Psoas muscle (tissue), 8 donors: ENCODE measurements around the gene ZFTA. TPM values are rescaled to one million over a fixed set of nuclear protein-coding genes. Genes with fewer than 3 reads are reported as not detected.
"Not testable (repeated sequence)": the region's sequence is repeated elsewhere in the genome, so short reads cannot be mapped to it uniquely, and the experiment has no call there.

ENCODE experiments used
- ATAC-seq, 4 donors: fragments of 200-7000 bp; cut with Tn5 transposase; one replicate each; pipeline ENCODE4 v1.9.1; 2020; ENCODE audit warnings: moderate library complexity in 3 of 4, mild to moderate bottlenecking in 2 of 4
- DNase-seq, 2 donors: peaks; one replicate each; pipeline ENCODE4 v3.0.0-alpha.2; 2020
- H3K27ac ChIP-seq: fragments of 200-600 bp; one replicate; pipeline ENCODE4 v1.8.0; 2022
- H3K27me3 ChIP-seq, 3 donors: fragments of 200-600 bp in 1 of 3; one replicate each; pipeline versions ENCODE4 v1.6.1 to v1.8.0; 2013 to 2022; ENCODE audit warnings: low read length in 2 of 3, mild to moderate bottlenecking in 2 of 3, moderate library complexity in 1 of 3; ENCODE audit not compliant: insufficient read depth in 3 of 3
- H3K36me3 ChIP-seq, 2 donors: fragments of 200-600 bp in 1 of 2; one replicate each; pipeline versions ENCODE4 v1.6.1 to v1.8.0; 2013 to 2022; ENCODE audit warnings: low read depth in 1 of 2, mild to moderate bottlenecking in 1 of 2, moderate library complexity in 1 of 2; ENCODE audit not compliant: insufficient read depth in 1 of 2
- H3K4me1 ChIP-seq: fragments of 200-600 bp; one replicate; pipeline ENCODE4 v1.8.0; 2022
- H3K4me3 ChIP-seq: fragments of 200-600 bp; one replicate; pipeline ENCODE4 v1.8.0; 2022; ENCODE audit warnings: mild to moderate bottlenecking
- H3K9me3 ChIP-seq: fragments of 200-600 bp; one replicate; pipeline ENCODE4 v1.8.0; 2022
- WGBS, 3 donors: extraction: QIAGEN DNeasy Blood & Tissue Kit; methylation state at CpG; one replicate each; pipeline versions ENCODE4 v1.1.6 to v1.1.7; 2013; 5-methylcytosine and 5-hydroxymethylcytosine counted together
- intact Hi-C, 2 donors: fragments of 100-400 bp; cut with DNase I; formaldehyde crosslinking; loops; one replicate each; pipeline versions ENCODE4 v1.11.0 to v1.14.2; 2022
- polyA plus RNA-seq, 3 donors: library from polyadenylated mRNA; stranded (reverse); fragments of 200-250 nt; gene quantifications; one replicate each; pipeline ENCODE4 v1.2.3, GENCODE V29; 2013
- total RNA-seq, 4 donors: library from RNA; stranded (reverse); fragmentation: NEBNext Ultra II Directional in 2 of 4; extraction: Animal tissue kit (Norgen Biotek cat#: 25700) in 2 of 4; gene quantifications; one replicate each; pipeline versions ENCODE4 v1.2.1 to v1.2.4, GENCODE V29; 2021 to 2023
- TF ChIP-seq, protein P1 (sequence below): fragments of 200-600 bp; IDR thresholded peaks from one replicate; pipeline ENCODE4 v1.8.0; 2022; ENCODE audit warnings: antibody characterized with exemption
- donor health status: healthy with polysubstance abuse.
- donor health status: DM: no; HTN: no; CAD: no; lungs with moderate emphysema.
- donor health status: Bipolar disorder and iron deficiency.
- donor health status: healthy.
- donor health status: DM: yes; HTN: yes; CAD: no.
- donor health status: DM: no; HTN: no; CAD: no.
- donor health status: DM: no; HTN: no; CAD: no.
- donor health status: DM: yes; HTN: yes; CAD: no.

Gene ZFTA
- total and polyA plus RNA-seq, 7 donors, result 2.1 to 14.7 (median 7.5) TPM

DNA sequence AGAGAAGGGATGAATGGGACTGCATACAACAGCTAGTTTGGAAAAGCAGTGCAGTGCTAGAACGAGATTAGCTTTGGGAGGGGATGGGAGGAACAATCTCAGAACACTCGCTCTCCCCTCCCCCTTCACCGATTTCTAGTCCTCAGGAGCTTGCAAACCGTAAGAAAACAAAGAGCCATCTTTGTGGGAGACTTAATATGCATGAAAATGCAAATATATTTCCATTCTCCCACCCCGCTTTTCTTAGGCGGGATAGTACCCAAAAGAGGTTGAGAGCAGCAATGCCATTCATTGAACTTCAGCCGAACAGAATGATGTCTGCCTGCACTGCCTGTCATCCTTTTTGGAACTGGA, 45.8 kb upstream of the ZFTA start:
- intact Hi-C loops, result no loop called here
- Histone ChIP-seq H3K4me1 (peaks cover 11% of the 10 kb centered on the region), H3K9me3 (no peaks in the 10 kb centered on the region), H3K27me3 (no peaks in the 10 kb centered on the region), H3K36me3 (peaks cover 0 to 30% of the 10 kb centered on the region in 2 donors), H3K4me3 (peak overlapping the region; percentile 82), H3K27ac (no peak overlapping the region)
- no peak for DNase-seq
- no peak for ATAC-seq
- 34 to 39% (median 38%) methylated on average over 7 of the region's 7 CpGs for WGBS, 3 donors
- TF ChIP-seq, protein P1, sequence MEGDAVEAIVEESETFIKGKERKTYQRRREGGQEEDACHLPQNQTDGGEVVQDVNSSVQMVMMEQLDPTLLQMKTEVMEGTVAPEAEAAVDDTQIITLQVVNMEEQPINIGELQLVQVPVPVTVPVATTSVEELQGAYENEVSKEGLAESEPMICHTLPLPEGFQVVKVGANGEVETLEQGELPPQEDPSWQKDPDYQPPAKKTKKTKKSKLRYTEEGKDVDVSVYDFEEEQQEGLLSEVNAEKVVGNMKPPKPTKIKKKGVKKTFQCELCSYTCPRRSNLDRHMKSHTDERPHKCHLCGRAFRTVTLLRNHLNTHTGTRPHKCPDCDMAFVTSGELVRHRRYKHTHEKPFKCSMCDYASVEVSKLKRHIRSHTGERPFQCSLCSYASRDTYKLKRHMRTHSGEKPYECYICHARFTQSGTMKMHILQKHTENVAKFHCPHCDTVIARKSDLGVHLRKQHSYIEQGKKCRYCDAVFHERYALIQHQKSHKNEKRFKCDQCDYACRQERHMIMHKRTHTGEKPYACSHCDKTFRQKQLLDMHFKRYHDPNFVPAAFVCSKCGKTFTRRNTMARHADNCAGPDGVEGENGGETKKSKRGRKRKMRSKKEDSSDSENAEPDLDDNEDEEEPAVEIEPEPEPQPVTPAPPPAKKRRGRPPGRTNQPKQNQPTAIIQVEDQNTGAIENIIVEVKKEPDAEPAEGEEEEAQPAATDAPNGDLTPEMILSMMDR, result no peak

DNA sequence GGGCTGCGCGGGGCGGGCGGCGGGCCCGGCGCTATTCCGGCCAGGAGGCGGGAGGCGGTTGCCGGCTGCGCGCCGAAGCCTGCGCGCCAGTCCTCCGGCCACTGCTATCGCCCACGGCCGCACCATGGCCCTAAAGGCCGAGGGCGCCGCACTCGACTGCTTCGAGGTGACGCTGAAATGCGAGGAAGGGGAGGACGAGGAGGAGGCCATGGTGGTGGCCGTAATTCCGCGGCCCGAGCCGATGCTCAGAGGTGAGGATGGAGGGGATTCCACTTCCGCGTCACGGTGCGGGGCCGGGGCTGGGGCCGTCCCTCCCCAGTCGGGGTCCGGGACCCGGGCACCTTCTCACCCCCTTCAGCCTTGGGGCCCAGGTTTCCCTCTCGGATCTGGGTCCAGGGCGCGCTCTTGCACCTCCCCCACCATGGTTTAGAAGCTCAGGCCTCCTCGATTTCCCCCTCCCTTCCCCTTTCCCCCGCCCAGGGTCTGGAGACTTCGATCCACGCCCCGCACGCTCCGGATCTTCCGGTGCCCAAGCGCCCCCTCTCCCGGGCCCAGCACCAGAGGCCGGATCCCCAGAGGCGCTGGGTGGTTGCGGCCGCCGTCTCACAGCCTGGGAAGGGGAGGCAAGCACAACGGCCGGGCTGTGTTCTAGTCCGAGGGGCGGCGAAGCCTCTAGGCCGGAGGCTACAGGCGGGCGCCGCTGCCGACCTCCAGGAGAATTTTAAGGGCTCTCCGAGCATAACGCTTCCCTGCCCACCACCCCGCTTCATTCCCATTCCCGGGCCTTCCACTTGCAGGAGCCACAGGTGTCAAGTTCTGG, 45.2 kb upstream of the ZFTA start:
- peak; percentile 27 to 72 (median 45) for ATAC-seq
- intact Hi-C loops, result loop anchor here in 1 of 2 donors (2.0 kb wide), 1 partner anchor 47 kb away; no protein-coding TSS in a partner anchor
- DNase-seq, result peak; percentile 47 to 71
- Histone ChIP-seq H3K4me1 (peaks cover 11% of the 10 kb centered on the region), H3K4me3 (peak overlapping the region; percentile 82), H3K9me3 (no peaks in the 10 kb centered on the region), H3K27me3 (no peaks in the 10 kb centered on the region), H3K27ac (peak overlapping the region; percentile 52), H3K36me3 (peaks cover 0 to 24% of the 10 kb centered on the region in 2 donors)
- 3 to 6% (median 4%) methylated on average over 31 to 74 of the region's 74 CpGs for WGBS, 3 donors
- TF ChIP-seq, protein P1, result no peak

DNA sequence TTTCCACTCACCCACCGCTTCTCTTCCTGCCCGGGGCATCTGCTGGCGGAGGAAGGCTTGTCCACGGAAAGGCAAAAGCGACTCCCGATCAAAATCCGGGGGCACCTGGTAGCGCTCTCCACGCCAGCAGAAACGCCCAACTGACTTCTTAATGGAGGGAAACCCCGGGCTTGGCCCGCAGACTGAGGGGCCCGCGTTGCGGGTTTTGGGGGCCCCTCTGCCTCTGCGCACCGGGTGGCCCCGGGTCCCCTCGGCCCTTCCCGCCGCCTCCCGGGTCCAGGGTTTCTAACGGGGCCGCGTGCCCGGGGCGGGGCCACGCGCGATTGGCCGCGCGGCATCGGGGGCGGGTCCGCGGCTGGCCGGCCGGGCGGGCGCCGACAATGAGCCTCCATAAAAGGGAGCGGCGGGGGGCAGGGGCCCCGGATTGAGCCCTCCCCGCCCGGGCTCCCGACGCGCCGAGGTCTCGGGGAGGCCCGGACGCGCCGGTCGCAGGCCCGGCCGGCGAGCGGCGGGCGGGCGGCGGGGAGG, 44.5 kb upstream of the ZFTA start, which contains the start of gene SPINDOC:
Gene SPINDOC (plus strand): TSS at position 422 of the 528 bp plus-strand sequence. CDS start 231 bp downstream, outside the sequence.
- peaks cover 0 to 18% of the 10 kb centered on the region in 2 donors for H3K36me3 ChIP-seq
- no peaks in the 10 kb centered on the region for H3K9me3 ChIP-seq
- H3K4me1 ChIP-seq, result peaks cover 11% of the 10 kb centered on the region
- peak within 1 kb of the TSS; percentile 82 for H3K4me3 ChIP-seq
- H3K27ac ChIP-seq, result peak within 1 kb of the TSS; percentile 52
- intact Hi-C loops, result loop anchor here in 1 of 2 donors (2.0 kb wide), 1 partner anchor 46 kb away; no protein-coding TSS in a partner anchor
- H3K27me3 ChIP-seq, result no peaks in the 10 kb centered on the region
- TF ChIP-seq, protein P1, result no peak
- DNase-seq (peak; percentile 83 to 89), ATAC-seq (peak; percentile 91 to 96 (median 94))
- WGBS, 3 donors, result 1 to 2% (median 1%) methylated on average over 26 to 65 of the region's 65 CpGs

DNA sequence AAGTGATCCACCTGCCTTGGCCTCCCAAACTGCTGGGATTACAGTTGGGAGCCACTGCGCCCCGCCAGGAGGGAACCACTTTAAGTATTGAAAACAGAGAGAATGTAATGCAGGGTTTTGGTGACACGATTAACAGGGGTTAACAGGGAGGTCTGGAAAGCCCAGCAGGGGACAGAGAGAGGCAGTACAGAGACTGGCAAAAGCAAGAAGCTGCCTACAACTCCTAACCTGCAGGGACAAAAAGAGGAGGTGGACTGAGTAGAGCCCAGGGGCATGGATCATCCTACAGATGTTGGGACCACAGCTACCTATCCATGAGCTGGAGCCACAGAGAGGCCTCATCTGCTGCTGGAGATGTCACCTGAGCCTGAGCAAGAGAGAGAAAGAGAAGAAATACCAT, 42.9 kb upstream of the ZFTA start:
- H3K27me3 ChIP-seq, result no peaks in the 10 kb centered on the region
- H3K36me3 ChIP-seq, result peaks cover 0 to 7% of the 10 kb centered on the region in 2 donors
- no peak for ATAC-seq
- intact Hi-C loops, result no loop called here
- no peaks in the 10 kb centered on the region for H3K9me3 ChIP-seq
- H3K27ac ChIP-seq, result no peak overlapping the region
- 79 to 88% (median 79%) methylated on average over 3 of the region's 3 CpGs for WGBS, 3 donors
- H3K4me3 ChIP-seq, result no peak overlapping the region
- DNase-seq, result no peak
- TF ChIP-seq, protein P1, result no peak
- H3K4me1 ChIP-seq, result peaks cover 11% of the 10 kb centered on the region

DNA sequence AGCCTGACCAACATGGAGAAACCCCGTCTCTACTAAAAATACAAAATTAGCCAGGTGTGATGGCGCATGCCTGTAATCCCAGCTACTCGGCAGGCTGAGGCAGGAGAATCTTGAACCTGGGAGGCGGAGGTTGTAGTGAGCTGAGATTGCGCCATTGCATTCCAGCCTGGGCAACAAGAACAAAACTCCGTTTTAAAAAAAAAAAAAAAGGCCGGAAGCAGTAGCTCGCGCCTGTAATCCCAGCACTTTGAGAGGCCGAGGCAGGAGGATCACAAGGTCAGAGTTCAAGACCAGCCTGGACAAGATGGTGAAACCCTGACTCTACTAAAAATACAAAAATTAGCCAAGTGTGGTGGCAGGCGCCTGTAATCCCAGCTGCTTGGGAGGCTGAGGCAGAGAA, 41.8 kb upstream of the ZFTA start:
- peaks cover 11% of the 10 kb centered on the region for H3K4me1 ChIP-seq
- intact Hi-C loops, H3K27me3 ChIP-seq, ATAC-seq, H3K36me3 ChIP-seq, H3K4me3 ChIP-seq, DNase-seq, H3K9me3 ChIP-seq, H3K27ac ChIP-seq: not testable (repeated sequence)
- WGBS, 3 donors, result 93 to 96% (median 93%) methylated on average over 8 to 11 of the region's 11 CpGs
